ENCODE measurements around the gene MEGF11. TPM values are rescaled to one million over a fixed set of nuclear protein-coding genes. Genes with fewer than 3 reads are reported as not detected.
A peak's percentile ranks its signal among the peaks of the same experiment; 100 is the strongest.

Gene MEGF11
- total RNA-seq, 2 experiments from 2014 or later: 0.05 TPM; not detected in 1

GRCh38 chr15:65862682-65863081 is 390.9 kb downstream of the MEGF11 start:
- no peaks in the 10 kb centered on the region for H3K27me3 Mint-ChIP-seq (ENCODE audit: low read depth)
- intact Hi-C loops (cut with micrococcal nuclease): loop anchor here (1.0 to 2.0 kb wide), 3 partner anchors 54 to 329 kb away; no protein-coding TSS in a partner anchor
- H3K4me3 Mint-ChIP-seq: no peak overlapping the region
- H3K4me1 Mint-ChIP-seq (ENCODE audit: low read depth): peaks cover 12% of the 10 kb centered on the region
- no peaks in the 10 kb centered on the region for H3K9me3 Mint-ChIP-seq
- peak; percentile 85 for DNase-seq
- no peaks in the 10 kb centered on the region for H3K36me3 Mint-ChIP-seq (ENCODE audit: low read depth)
- CTCF ChIA-PET: interaction anchor here (0.6 to 3.7 kb wide), 29 partner anchors 10 to 427 kb away, joined by 3 to 17 read pairs (median 4); no protein-coding TSS in a partner anchor
- no peak overlapping the region for H3K27ac Mint-ChIP-seq

GRCh38 chr15:65857718-65858402 is 395.7 kb downstream of the MEGF11 start:
- DNase-seq: no peak

GRCh38 chr15:65856821-65857455 is 396.6 kb downstream of the MEGF11 start:
- no peaks in the 10 kb centered on the region for H3K36me3 Mint-ChIP-seq (ENCODE audit: low read depth)
- DNase-seq: peak; percentile 91
- H3K27me3 Mint-ChIP-seq (ENCODE audit: low read depth): no peaks in the 10 kb centered on the region
- no peak overlapping the region for H3K4me3 Mint-ChIP-seq
- H3K9me3 Mint-ChIP-seq: no peaks in the 10 kb centered on the region
- no peak overlapping the region for H3K27ac Mint-ChIP-seq
- intact Hi-C loops (cut with micrococcal nuclease): loop anchor here (1.0 kb wide), 2 partner anchors 24 to 219 kb away; no protein-coding TSS in a partner anchor
- peaks cover 11% of the 10 kb centered on the region for H3K4me1 Mint-ChIP-seq (ENCODE audit: low read depth)
- CTCF ChIA-PET: interaction anchor here (0.6 to 5.4 kb wide), 34 partner anchors 11 to 544 kb away, joined by 3 to 36 read pairs (median 4); no protein-coding TSS in a partner anchor

More at GRCh38 chr15:65857718-65858402, 395.7 kb downstream of the MEGF11 start:
- H3K9me3 Mint-ChIP-seq: no peaks in the 10 kb centered on the region
- peaks cover 15% of the 10 kb centered on the region for H3K4me1 Mint-ChIP-seq (ENCODE audit: low read depth)
- peak overlapping the region; percentile 25 for H3K27ac Mint-ChIP-seq
- CTCF ChIA-PET: interaction anchor here (0.6 to 5.4 kb wide), 17 partner anchors 12 to 332 kb away, joined by 3 to 36 read pairs (median 4); no protein-coding TSS in a partner anchor
- intact Hi-C loops (cut with micrococcal nuclease): loop anchor here (1.0 kb wide), 2 partner anchors 25 to 220 kb away; no protein-coding TSS in a partner anchor
- no peak overlapping the region for H3K4me3 Mint-ChIP-seq
- no peaks in the 10 kb centered on the region for H3K27me3 Mint-ChIP-seq (ENCODE audit: low read depth)
- H3K36me3 Mint-ChIP-seq (ENCODE audit: low read depth): no peaks in the 10 kb centered on the region

GRCh38 chr15:65851981-65852380 is 401.6 kb downstream of the MEGF11 start:
- no peaks in the 10 kb centered on the region for H3K9me3 Mint-ChIP-seq
- H3K4me3 Mint-ChIP-seq: no peak overlapping the region
- no peaks in the 10 kb centered on the region for H3K36me3 Mint-ChIP-seq (ENCODE audit: low read depth)
- H3K27ac Mint-ChIP-seq: no peak overlapping the region
- DNase-seq: no peak
- CTCF ChIA-PET: interaction anchor here (0.6 to 1.7 kb wide), 4 partner anchors 11 to 255 kb away, joined by 3 to 6 read pairs (median 4); no protein-coding TSS in a partner anchor
- no peaks in the 10 kb centered on the region for H3K27me3 Mint-ChIP-seq (ENCODE audit: low read depth)
- intact Hi-C loops (cut with micrococcal nuclease): no loop called here
- peaks cover 1% of the 10 kb centered on the region for H3K4me1 Mint-ChIP-seq (ENCODE audit: low read depth)

GRCh38 chr15:65847989-65848388 is 405.6 kb downstream of the MEGF11 start:
- H3K27me3 Mint-ChIP-seq (ENCODE audit: low read depth): no peaks in the 10 kb centered on the region
- intact Hi-C loops (cut with micrococcal nuclease): no loop called here
- H3K4me1 Mint-ChIP-seq (ENCODE audit: low read depth): no peaks in the 10 kb centered on the region
- H3K9me3 Mint-ChIP-seq: no peaks in the 10 kb centered on the region
- H3K4me3 Mint-ChIP-seq: no peak overlapping the region
- DNase-seq: no peak
- no peaks in the 10 kb centered on the region for H3K36me3 Mint-ChIP-seq (ENCODE audit: low read depth)
- no peak overlapping the region for H3K27ac Mint-ChIP-seq
- CTCF ChIA-PET: no interaction called here

- CTCF ChIA-PET: interaction anchor here (0.6 to 1.6 kb wide), 5 partner anchors 10 to 77 kb away, joined by 3 to 5 read pairs (median 5); no protein-coding TSS in a partner anchor
- Mint-ChIP-seq H3K4me1 (ENCODE audit: low read depth) (no peaks in the 10 kb centered on the region), H3K4me3 (no peak overlapping the region), H3K27ac (no peak overlapping the region), H3K27me3 (ENCODE audit: low read depth) (no peaks in the 10 kb centered on the region), H3K9me3 (no peaks in the 10 kb centered on the region), H3K36me3 (ENCODE audit: low read depth) (no peaks in the 10 kb centered on the region)
- intact Hi-C loops (cut with micrococcal nuclease): no loop called here
- DNase-seq: no peak
Measured at GRCh38 chr15:65845826-65846519, 407.6 kb downstream of the MEGF11 start.

Small RNAs within 50 kb of the gene (microRNA-seq; reads per million reads assigned to microRNA genes)
- not detected for gene MIR4311 (ENCODE audit: borderline microRNAs expressed, borderline replicate concordance)

Other genes with a start within 250 kb of the MEGF11 start
- 10 to 100 TPM; 24.0 to 24.6 TPM for gene DIS3L, start 39.8 kb upstream of the MEGF11 start, total RNA-seq
- gene TIPIN, start 102.9 kb upstream of the MEGF11 start, total RNA-seq: 10 to 100 TPM; 33.8 to 34.7 TPM
- 10 to 100 TPM; 69.6 to 72.6 TPM for gene MAP2K1, start 133.2 kb upstream of the MEGF11 start, total RNA-seq
- gene SNAPC5, start 244.0 kb upstream of the MEGF11 start, total RNA-seq: 10 to 100 TPM; 23.7 to 23.9 TPM